Activated CD8-positive, alpha-beta memory T cell treated with anti-CD3 and anti-CD28 coated beads, Interleukin-2, amount 50 U/mL, for 24 hours (primary cell): ENCODE measurements around the gene TMEM53.
A peak's percentile ranks its signal among the peaks of the same experiment; 100 is the strongest.

ENCODE experiments used
- DNase-seq: peaks from one replicate; pipeline ENCODE4 v3.0.0-alpha.2; 2020; ENCODE audit errors: extremely low read depth

The TMEM53 gene

GRCh38 chr1:44647896-44648295 is 26.4 kb downstream of the TMEM53 start:
- no peak for DNase-seq

- no peak for DNase-seq
These were observed 27.8 kb downstream of the TMEM53 start for GRCh38 chr1:44646261-44647110.

- DNase-seq: no peak
These were observed 28.6 kb downstream of the TMEM53 start for GRCh38 chr1:44645476-44646244.

GRCh38 chr1:44644806-44645205 is 29.5 kb downstream of the TMEM53 start:
- no peak for DNase-seq

- no peak for DNase-seq
These were observed 30.5 kb downstream of the TMEM53 start for GRCh38 chr1:44643721-44644334.

- DNase-seq: no peak
These were observed 31.4 kb downstream of the TMEM53 start for GRCh38 chr1:44642925-44643324.

- DNase-seq: no peak
These were observed 32.0 kb downstream of the TMEM53 start for GRCh38 chr1:44642255-44642654.

- DNase-seq: no peak
These were observed 32.9 kb downstream of the TMEM53 start for GRCh38 chr1:44641126-44642102.

- DNase-seq: no peak
These were observed 34.0 kb downstream of the TMEM53 start for GRCh38 chr1:44640200-44640853.

- DNase-seq: no peak
These were observed 36.4 kb downstream of the TMEM53 start for GRCh38 chr1:44637702-44638411.

- no peak for DNase-seq
These were observed 37.3 kb downstream of the TMEM53 start for GRCh38 chr1:44636688-44637598.

- no peak for DNase-seq
These were observed 38.1 kb downstream of the TMEM53 start for GRCh38 chr1:44636083-44636687.

GRCh38 chr1:44635439-44635838 is 38.8 kb downstream of the TMEM53 start:
- no peak for DNase-seq

- no peak for DNase-seq
These were observed 39.6 kb downstream of the TMEM53 start for GRCh38 chr1:44634606-44635189.

- DNase-seq: no peak
These were observed 41.7 kb downstream of the TMEM53 start for GRCh38 chr1:44632598-44632997.

GRCh38 chr1:44631647-44632539 is 42.4 kb downstream of the TMEM53 start:
- peak; percentile 83 for DNase-seq

GRCh38 chr1:44631333-44631646 is 43.0 kb downstream of the TMEM53 start:
- peak; percentile 8 for DNase-seq
